Stimulated activated naive CD8-positive, alpha-beta T cell treated with anti-CD3 and anti-CD28 coated beads, Interleukin-15, Interleukin-2, amounts not matched to agents 100 U/mL and 50 U/mL, for 24 hours (primary cell): ENCODE results near the gene ZNF816.
"Not testable (repeated sequence)": the region's sequence is repeated elsewhere in the genome, so short reads cannot be mapped to it uniquely, and the experiment has no call there.

Source experiments
- ATAC-seq: fragments of 150-1000 bp; cut with Tn5 transposase; one replicate; pipeline ENCODE4 v1.10.0; 2021
- DNase-seq: peaks from one replicate; pipeline ENCODE4 v3.0.0; 2021

Gene ZNF816

DNA sequence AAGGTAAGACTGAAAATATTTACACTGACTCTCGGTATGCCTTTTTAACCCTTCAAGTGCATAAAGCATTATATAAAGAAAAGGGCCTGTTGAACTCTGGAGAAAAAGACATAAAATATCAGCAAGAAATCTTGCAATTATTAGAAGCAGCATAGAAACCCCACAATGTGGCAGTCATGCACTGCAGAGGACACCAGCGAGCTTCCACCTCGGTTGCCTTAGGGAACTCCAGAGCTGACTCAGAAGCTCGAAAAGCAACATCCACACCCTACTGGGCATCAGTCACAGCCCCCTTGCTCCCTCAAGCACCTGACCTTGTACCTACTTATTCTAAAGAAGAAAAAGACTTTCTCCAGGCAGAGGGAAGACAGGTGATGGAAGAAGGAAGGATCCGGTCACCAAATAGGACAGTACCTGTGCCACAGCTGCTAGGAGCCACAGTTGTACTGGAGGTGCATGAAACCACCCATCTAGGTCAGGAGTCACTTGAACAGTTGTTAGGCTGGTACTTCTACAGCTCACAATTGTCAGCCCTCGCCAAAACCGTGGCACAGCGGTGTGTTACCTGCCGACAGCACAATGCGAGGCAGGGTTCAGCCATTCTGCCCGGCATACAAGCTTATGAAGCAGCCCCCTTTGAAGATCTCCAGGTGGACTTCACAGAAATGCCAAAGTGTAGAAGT, 2.9 kb downstream of the ZNF816 start:
- ATAC-seq, result no peak
- DNase-seq, result no peak

DNA sequence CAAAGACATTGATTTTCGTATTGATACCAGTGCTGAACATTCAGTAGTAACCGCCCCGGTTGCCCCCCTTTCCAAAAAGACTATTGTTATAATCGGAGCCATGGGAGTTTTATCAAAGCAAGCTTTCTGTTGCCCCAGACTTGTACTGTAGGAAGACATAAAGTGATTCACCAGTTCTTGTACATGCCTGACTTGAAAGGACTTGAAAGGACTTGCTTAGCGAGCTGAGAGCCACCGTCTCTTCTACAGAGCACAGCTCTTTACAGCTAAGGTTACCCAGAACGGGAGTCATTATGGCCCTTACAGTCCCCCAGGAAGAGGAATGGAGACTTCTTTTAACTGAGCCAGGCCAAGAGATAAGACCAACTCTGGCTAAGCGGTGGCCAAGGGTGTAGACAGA, 5.1 kb downstream of the ZNF816 start:
- no peak for DNase-seq
- no peak for ATAC-seq

DNA sequence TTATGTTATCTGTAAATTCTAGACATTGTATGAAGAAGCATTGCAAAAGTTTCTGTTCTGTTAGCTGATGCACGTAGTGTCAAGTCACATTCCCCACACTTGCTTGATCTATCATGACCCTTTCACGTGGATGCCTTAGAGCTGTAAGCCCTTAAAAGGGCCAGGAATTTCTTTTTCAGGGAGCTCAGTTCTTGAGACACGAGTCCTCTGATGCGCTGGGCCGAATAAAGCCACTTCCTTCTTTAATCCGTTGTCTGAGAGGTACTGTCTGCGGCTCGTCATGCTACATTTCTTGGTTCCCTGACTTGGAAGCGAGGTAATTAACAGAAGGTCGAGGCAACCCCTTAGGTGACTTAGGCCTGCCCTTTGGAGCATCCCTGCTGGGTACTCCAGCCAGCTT, 5.8 kb downstream of the ZNF816 start:
- DNase-seq (no peak), ATAC-seq (no peak)

DNA sequence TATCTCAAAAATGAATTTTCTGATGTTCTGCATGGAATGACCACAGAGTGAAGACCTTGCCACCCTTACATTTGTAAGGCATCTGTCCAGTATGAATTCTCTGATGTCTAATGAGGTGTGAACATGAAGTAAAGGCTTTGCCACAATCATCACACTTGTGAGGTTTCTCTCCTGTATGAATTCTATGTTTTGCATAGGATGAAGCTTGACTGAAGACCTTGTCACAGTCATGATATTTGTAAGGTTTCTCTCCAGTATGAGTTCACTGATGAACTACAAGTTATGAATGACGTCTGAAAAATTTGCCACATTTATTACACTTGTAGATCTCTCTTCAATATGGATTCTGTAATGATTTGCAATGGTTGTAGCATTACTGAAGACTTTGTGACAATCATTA, 13.3 kb downstream of the ZNF816 start:
- no peak for DNase-seq
- no peak for ATAC-seq

DNA sequence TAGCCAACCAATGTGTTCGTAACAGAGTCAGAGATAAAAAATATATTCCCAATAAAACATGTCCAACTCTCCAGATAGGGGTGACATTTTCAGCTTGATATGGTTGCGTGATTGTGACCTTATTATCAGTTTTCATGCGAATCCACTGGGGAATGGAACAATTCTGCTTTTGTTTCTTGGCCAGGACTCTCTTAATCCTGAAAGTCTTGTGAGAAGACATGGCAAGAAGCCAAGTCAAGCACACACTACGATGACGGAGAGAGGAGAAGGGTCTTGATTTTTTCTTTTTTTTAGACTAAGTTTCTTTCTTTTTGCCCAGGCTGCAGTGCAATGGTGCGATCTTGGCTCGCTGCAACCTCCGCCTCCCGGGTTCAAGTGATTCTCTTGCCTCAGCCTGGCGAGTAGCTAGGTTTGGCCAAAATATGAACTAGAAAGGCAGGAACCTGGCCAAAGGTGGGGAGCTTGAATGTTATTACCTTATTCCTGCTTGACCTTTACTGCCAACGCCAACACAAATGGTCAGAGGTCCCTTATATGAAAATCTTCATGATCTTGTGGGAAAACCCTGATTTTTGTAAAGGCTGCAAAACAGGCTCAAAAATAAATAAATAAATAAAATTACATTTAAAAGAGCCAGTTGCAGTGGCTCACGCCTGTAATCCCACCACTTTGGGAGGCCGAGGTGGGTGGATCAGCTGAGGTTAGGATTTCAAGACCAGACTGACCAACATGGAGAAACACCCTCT, 14.5 kb downstream of the ZNF816 start:
- ATAC-seq (no peak), DNase-seq (no peak)

DNA sequence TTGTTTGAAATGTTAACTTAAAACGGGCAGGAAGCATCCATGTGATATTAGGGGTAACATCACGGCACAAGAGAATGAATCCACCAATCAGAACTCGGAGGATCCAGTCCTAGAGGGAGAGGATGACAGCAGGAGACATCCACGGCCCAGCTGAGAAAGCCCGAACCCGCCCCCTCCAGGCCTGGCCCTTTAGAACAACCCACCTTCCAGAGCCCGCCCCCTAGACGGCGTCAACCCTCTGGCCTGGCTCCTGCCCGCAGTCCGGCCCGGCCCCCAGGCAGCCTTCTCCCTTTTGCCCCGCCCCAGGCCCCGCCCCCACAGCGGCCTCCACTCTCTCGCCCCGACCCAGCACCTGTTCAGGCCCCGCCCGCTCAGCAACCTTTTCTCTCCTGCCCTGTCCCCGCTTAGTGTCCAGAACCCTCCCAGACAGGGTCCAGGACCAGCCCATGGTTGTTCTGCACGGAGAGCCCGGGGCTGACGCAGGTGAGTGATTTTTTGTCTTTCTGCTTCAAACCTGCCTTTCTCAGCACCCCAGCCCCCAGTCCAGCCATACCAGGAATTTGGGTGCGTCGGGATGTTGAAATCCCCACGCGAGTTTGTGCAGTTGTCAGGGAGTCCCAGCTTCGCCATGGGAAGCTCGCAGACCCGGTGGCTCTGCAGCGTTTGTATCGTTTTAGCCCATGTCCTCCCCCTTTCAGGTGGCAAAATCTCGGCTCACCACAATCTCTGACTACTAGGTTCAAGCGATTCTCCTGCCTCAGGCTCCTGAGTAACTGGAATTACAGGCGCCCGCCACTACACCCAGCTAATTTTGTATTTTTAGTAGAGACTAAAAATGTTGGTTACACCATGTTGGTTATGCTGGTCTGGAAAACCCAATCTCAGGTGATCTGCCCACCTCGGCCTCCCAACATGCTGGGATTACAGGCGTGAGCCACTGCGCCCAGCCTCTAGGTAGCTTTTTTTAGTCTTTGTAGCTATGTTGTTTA, 16.1 kb downstream of the ZNF816 start:
- ATAC-seq (no peak), DNase-seq (no peak)

DNA sequence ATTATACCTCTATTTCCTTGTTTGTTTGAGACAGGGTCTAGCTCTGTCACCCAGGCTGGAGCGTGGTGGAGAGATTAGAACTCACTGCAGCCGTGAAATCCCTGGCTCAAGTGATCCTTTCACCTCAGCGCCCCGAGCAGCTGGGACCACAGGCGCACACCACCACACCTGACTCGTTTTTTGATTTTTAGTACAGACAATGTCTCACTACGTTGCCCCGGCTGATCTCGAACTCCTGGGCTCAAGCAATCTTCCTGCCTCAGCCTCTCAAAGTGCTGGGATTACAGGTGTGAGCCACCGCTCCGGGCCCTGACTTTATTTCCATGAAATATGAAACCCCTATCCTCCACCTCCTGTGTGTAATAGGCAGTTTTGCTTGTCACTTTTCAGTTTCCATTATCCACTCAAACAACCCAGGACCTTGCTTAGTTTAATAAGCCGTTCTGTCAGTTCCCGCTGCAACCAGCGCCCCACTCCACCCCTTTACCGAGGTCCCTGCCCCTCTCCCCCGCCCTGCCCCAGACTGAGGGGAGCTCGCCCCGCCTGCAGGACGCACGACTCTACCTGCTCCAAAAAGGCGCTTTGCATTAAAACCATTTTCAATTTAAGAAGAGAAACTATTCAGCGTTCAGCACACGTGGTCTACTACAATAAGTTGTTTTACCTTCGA, 16.9 kb downstream of the ZNF816 start:
- no peak for DNase-seq
- ATAC-seq, result no peak

DNA sequence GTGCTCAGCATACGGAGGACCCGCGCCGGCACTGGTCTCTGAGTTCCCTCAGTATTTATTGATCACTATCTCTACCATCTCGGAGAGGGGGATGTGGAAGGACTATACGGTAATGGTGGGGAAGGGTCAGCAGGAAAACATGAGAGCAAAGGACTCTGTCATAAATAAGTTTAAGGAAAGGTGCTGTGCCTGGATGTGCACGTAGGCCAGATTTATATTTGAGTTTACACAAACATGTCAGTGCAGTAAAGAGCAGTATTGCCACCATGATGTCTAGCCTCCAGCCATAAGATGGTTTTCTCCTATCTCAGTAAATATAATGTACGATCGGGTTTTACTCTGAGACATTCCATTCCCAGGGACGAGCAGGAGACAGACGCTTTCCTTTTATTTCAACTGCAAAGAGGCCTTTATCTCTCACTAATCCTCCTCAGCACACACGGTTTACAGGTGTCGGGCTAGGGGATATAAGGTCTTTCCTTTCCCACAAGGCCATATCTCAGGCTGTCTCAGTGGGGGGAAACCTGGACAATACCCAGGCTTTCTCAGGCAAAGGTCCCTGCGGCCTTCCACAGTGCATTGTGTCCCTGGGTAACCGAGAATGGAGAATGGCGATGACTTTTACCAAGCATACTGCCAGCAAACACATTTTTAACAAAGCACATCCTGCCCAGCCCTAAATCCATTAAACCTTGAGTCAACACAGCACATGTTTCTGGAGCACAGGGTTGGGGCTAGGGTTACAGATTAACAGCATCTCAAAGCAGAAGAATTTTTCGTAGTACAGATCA, 17.8 kb downstream of the ZNF816 start:
- DNase-seq, ATAC-seq: not testable (repeated sequence)

DNA sequence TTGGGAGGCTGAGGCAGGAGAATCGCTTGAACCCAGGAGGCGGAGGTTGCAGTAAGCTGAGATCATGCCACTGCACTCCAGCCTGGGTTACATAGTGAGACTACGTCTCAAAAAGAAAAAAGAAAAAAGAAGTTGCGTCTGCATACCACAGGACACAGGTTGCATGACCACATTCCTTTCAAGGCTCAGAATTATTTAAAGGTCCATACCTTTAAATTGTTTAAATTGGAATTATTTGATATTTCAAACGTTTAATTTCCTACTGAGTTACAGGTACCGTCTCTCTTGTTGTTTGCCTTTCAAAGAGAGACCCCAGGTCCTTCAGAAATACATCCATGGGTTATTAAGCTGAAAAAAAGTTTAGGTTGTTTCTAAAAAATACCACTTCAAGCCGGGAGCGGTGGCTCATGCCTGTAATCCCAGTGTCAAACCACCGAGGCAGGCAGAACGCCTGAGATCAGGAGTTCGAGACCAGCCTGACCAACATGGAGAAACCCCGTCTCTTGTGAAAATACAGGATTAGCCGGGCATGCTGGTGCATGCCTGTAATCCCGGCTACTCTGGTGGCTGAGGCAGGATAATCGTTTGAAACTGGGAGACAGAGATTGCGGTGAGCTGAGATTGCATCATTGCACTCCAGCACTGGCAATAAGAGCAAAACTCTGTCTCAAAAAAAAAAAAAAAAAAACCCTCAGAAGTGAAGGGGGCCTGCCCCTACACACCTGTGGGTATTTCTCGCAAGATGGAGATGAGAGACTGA, 18.6 kb downstream of the ZNF816 start:
- DNase-seq (no peak), ATAC-seq (no peak)

DNA sequence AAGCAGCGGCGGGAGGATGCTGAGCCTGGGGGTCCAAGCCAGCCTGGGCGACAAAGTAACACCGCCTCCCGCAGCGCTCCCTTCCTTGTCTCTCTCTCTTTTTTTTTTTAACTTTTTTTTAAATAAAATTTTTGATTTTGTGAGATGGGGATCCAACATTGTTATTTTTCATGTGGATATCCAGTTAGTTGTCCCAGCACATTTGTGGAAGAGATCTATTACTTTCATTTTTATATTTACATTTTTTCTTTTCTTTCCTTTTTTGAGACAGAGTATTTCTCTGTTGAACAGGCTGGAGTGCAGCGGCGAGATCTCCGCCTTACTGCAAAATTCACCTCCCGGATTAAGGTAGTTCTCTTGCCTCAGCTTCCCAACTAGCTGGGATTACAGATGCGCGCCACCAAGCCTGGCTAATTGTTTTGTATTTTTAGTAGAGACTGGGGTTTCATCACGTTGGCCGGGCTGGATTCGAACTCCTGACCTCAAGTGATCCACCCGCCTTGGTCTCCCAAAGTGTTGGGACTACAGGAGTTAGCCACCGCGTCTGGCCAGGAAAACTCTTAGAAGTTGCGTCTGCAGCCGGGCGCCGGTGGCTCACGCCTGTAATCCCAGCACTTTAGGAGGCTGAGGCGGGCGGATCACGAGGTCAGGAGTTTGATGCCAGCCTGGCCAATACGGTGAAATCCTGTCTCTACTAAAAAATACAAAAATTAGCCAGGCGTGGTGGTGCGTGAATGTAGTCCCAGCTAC, 19.4 kb downstream of the ZNF816 start:
- peak; percentile 7 for ATAC-seq
- DNase-seq, result no peak

DNA sequence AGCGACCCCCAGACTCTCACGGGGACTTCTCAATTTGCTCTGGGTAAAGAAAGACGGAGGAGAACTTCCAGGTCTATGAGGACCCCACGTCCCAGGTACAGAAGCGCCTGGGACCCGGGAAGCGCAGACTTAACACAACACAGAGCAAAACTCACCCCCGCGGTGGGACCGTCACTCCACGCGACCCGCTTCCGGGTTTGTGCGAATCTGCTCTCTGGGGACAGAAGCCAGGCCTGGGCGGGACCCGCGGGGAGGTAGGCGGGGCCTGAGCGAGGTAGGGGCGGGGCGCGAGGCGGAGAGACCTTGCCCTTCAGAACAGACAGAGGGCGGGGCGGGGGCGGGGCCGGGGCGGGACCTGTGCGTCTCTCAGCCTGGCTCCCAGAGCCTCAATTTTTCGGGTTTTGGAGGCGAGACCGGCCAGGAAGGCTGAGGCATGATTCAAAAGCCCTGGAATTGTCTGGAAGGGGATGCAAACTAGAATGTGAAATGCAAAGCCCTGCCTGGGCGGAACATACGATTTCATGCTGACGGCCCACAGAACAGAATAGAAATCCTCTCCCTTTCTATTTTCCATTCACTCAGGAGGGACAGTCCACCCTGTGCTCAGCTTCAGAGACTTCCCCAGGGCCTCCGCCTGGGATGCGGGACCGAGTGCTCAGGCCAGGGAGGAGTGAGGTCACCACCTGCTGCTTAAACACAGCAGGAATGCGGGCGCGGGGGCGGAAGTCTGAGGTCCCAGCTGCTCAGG, 20.1 kb downstream of the ZNF816 start:
- peak; percentile 99 for ATAC-seq
- DNase-seq, result peak; percentile 92

DNA sequence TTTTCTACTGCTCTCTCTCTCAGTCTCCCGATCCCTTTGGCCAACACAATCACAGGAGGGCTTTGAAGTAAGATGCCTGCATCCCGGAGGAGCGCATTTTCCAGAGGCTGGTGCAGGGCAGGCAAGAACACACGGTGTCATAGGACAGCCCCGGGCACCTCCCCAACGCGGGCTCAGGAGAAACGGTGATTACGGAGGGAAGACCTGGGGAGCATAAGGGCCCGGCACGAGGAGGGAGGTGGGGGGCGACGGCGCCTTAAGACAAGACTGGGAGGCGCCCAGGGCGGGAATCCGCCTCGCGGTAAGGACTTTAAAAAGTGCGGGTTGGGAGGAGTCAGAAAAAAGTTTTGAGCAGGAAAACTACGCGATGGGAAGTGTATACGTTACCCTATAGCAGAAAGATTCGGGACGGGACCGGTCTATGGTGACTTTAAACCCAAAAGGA, 20.7 kb downstream of the ZNF816 start:
- ATAC-seq (peak; percentile 25), DNase-seq (peak; percentile 37)

DNA sequence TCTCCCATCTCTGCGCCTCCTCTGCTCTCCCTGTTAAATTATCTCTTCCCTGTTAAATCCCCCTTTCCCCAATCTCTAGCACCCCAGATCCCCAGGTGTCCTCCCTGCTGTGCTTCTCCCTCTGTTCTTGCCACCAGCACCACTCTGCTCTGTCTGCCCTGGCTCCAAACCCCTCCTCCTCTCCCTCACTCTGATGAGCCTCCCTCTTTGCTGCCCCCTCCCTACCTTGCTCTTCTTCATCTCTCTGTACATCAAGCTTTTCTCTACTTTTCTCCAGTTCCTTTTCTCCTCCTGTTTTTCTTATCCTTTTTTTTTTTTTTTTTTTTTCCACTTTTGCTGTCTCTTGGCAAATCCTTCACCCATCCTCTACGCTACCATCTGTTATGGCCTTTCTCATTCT, 21.2 kb downstream of the ZNF816 start:
- ATAC-seq, DNase-seq: not testable (repeated sequence)

DNA sequence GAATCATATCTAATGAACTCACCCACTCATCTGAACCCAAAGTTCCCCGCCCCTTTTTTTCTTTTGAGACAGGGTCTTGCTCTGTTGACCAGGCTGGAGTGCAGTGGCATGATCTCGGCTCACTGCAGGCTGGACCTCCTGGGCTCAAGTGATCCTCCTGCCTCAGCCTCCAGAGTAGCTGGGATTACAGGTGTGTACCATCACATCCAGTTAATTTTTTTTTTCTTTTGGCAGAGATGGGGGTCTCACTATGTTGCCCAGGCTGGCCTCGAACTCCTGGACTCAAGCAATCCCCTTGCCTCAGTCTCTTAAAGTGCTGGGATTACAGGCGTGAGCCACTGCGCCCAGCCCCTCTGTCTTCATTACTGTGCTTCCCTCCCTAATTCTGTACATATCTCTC, 21.8 kb downstream of the ZNF816 start:
- ATAC-seq, result not testable (repeated sequence)

DNA sequence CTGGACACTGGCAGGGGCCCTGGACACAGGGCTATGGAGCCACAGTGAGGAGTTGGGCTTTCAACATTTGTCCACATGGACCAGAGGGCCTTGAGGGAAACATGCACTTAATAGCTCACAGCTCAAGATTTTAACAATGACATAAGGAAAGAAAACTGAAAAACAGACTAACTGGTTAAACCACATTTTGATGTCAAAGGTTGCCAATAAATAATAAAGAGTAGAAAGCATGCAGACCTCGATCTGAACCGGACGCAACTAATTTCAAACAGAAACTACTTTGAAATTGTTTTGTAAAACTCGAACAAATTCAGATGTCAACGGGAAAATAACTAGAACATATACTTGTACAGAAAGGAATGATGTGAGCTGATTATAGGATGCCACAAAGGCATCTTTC, 23.9 kb downstream of the ZNF816 start:
- no peak for DNase-seq

More for the DNA sequence above, 21.8 kb downstream of the ZNF816 start:
- not testable (repeated sequence) for DNase-seq

DNA sequence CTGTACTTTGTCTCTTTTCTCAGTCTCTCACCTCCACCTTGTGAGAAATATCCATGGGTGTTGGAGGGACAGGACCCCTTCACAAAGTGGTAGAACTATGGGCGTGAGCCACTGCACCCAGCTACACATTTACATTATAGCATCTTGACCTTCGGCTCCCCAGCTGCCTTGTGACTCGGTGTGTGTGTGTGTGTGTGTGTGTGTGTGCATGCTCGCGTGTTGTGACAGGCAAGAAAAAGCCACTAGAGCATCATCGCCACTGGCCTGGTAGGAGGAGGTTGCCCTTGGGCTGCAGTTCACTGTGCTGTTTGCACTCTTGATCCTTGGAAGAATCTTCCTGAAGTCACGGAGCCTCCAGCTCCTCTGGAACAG, 25.7 kb downstream of the ZNF816 start:
- ATAC-seq, result no peak
- no peak for DNase-seq

More for the DNA sequence above, 23.9 kb downstream of the ZNF816 start:
- no peak for ATAC-seq

DNA sequence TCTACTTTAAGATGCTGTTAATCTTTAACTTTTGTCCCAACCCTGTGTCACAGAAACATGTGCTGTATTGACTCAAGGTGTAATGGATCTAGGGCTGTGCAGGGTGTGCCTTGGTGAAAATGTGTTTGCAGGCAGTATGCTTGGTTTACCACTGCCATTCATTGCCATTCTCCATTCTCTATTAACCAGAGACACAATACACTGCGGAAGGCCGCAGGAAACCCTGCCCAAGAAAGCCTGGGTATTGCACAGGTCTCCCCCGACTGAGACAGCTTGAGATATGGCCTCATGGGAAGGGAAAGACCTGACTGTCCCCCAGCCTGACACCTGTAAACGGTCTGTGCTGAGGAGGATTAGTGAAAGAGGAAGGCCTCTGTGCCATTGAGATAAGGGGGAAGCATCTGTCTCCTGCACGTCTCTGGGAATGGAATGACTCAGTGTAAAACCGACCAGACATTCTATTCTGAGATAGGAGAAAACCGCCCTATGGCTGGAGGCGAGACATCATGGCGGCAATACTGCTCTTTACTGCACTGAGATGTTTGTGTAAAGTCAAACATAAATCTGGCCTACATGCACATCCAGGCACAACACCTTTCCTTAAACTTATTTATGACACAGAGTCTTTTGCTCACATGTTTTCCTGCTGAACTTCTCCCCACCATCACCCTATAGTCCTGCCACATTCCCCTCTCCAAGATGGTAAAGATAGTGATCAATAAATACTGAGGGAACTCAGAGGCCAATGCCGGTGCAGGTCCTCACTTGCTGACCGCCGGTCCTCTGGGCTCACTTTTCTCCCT, 26.3 kb downstream of the ZNF816 start:
- ATAC-seq (no peak), DNase-seq (no peak)

DNA sequence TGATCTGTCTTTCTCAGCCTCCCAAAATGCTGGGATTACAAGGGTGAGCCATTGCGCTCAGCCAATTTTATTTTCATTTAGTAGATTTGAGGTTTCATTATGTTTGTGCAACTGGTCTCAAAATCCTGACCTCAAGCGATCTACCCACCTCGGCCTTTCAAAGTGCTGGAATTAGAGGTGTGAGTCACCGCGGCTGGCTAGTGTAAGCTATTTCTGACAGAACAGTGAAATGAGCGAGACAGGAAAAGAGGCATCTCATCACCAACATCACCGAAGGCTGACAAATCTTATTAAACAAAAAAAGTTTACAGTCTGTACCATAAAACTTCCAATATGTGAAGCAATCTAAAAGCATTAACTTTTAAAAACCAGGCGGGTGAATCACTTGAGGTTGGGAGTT, 27.2 kb downstream of the ZNF816 start:
- ATAC-seq, result no peak
- DNase-seq, result no peak
